PC-9 (cell line): ENCODE results near the gene TCF4.

ENCODE experiments used
- EZH2 ChIP-seq: fragments of 200-600 bp; sonication (generic); IDR thresholded peaks from 2 replicates; pipeline ENCODE4 v1.8.0; 2017; ENCODE audit warnings: antibody characterized with exemption, low read depth
- TF ChIP-seq, protein P1 (sequence below): fragments of 200-600 bp; sonication (generic); conservative IDR thresholded peaks from 2 replicates; pipeline ENCODE4 v1.6.1; 2017; ENCODE audit warnings: mixed run types, antibody characterized with exemption, mild to moderate bottlenecking, moderate library complexity

DNA sequence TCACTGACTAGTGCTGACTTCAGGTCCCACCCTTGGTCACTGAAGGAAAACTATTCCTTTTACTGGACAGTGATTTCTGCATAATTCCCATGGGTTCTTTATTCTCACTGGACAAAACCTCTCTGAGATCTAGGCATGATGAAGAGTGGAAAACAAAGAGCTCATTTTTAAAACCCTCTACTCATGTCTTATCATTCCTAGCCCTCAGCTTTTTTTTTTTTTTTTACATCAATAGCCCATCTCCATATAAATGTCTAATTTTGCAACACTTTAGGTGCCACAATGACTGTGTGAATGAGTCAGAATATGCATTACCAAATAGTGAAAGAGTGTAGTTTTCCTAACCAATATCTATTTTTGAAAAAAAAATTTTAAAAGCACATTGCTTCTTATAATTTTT is 74.8 kb downstream of the TCF4 start:
- TF ChIP-seq, protein P1, sequence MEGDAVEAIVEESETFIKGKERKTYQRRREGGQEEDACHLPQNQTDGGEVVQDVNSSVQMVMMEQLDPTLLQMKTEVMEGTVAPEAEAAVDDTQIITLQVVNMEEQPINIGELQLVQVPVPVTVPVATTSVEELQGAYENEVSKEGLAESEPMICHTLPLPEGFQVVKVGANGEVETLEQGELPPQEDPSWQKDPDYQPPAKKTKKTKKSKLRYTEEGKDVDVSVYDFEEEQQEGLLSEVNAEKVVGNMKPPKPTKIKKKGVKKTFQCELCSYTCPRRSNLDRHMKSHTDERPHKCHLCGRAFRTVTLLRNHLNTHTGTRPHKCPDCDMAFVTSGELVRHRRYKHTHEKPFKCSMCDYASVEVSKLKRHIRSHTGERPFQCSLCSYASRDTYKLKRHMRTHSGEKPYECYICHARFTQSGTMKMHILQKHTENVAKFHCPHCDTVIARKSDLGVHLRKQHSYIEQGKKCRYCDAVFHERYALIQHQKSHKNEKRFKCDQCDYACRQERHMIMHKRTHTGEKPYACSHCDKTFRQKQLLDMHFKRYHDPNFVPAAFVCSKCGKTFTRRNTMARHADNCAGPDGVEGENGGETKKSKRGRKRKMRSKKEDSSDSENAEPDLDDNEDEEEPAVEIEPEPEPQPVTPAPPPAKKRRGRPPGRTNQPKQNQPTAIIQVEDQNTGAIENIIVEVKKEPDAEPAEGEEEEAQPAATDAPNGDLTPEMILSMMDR, result no peak
- no peak for TF ChIP-seq EZH2
